Sigmoid colon (tissue), 7 donors: ENCODE data around the gene TRPV4. TPM values are rescaled to one million over a fixed set of nuclear protein-coding genes. Genes with fewer than 3 reads are reported as not detected.
"Not testable (repeated sequence)": the region's sequence is repeated elsewhere in the genome, so short reads cannot be mapped to it uniquely, and the experiment has no call there.

Experiments
- DNase-seq: peaks from one replicate; pipeline ENCODE4 v3.0.0-alpha.2; 2019
- H3K27ac ChIP-seq, 4 donors: fragments of 200-600 bp; sonication (generic); one replicate each; pipeline ENCODE4 v1.5.1; 2016 to 2019; ENCODE audit warnings: mild to moderate bottlenecking in 1 of 4
- H3K27me3 ChIP-seq, 3 donors: fragments of 200-600 bp; sonication (generic); one replicate each; pipeline ENCODE4 v1.5.1; 2019; ENCODE audit warnings: mild to moderate bottlenecking in 1 of 3
- H3K36me3 ChIP-seq, 4 donors: fragments of 200-600 bp; sonication (generic); one replicate each; pipeline ENCODE4 v1.5.1; 2016 to 2019
- H3K4me1 ChIP-seq, 4 donors: fragments of 200-600 bp; sonication (generic); one replicate each; pipeline ENCODE4 v1.5.1; 2017 to 2019
- H3K4me3 ChIP-seq, 4 donors: fragments of 200-600 bp; sonication (generic); one replicate each; pipeline ENCODE4 v1.5.1; 2017 to 2019; ENCODE audit warnings: mild to moderate bottlenecking in 2 of 4, moderate library complexity in 1 of 4
- H3K9me3 ChIP-seq, 4 donors: fragments of 200-600 bp in 3 of 4; sonication (generic) in 3 of 4; one replicate each; pipeline versions ENCODE4 v1.5.1 to v1.6.1; 2013 to 2019
- CTCF ChIP-seq, 4 experiments: fragments of 450-650 bp in 3 of 4; fragments of 200-600 bp in 1 of 4; IDR thresholded peaks; one replicate each; pipeline ENCODE4 v1.5.1; 2016 to 2019; ENCODE audit warnings: antibody characterized with exemption in 4 of 4, mild to moderate bottlenecking in 3 of 4, moderate library complexity in 2 of 4
- EP300 ChIP-seq, 4 donors: sonication (generic); formaldehyde crosslinking; IDR thresholded peaks; one replicate each; pipeline ENCODE4 v1.6.1; 2017; ENCODE audit warnings: antibody characterized with exemption in 4 of 4
- POLR2A ChIP-seq, 2 donors: fragments of 450-650 bp; IDR thresholded peaks; one replicate each; pipeline ENCODE4 v1.6.1; 2016; ENCODE audit warnings: antibody characterized with exemption in 2 of 2, mild to moderate bottlenecking in 2 of 2, moderate library complexity in 2 of 2
- POLR2AphosphoS5 ChIP-seq, 4 donors: sonication (generic); formaldehyde crosslinking; IDR thresholded peaks; one replicate each; pipeline ENCODE4 v1.6.1; 2017; ENCODE audit warnings: antibody characterized with exemption in 4 of 4
- WGBS, 2 donors: extraction: QIAGEN DNeasy Blood & Tissue Kit; methylation state at CpG; one replicate each; pipeline ENCODE4 v1.1.7; 2013; 5-methylcytosine and 5-hydroxymethylcytosine counted together
- intact Hi-C: fragments of 100-400 bp; cut with DNase I; formaldehyde crosslinking; loops from one replicate; pipeline ENCODE4 v1.15.1; 2023
- polyA plus RNA-seq, 3 donors: library from polyadenylated mRNA; stranded (reverse); fragments of 200-250 nt; gene quantifications; one replicate each; pipeline ENCODE4 v1.2.3, GENCODE V29; 2013
- total RNA-seq, 4 donors: library from RNA; depleted of rRNA; stranded (reverse); fragments of >200 nt; gene quantifications; one replicate each; pipeline ENCODE4 v1.1.0, GENCODE V29; 2016
- donor health status: healthy with polysubstance abuse.
- donor health status: Bipolar disorder and iron deficiency.
- donor health status: healthy.

TRPV4 gene
- total and polyA plus RNA-seq, 7 donors = 0.14 to 0.60 (median 0.39) TPM; not detected in 1

GRCh38 chr12:109868182-109869051 is 35.2 kb upstream of the TRPV4 start:
- no peak overlapping the region for H3K27ac ChIP-seq
- no peak overlapping the region for H3K4me3 ChIP-seq
- 38 to 72% methylated on average over 9 of the region's 9 CpGs for WGBS, 2 donors
- no peaks in the 10 kb centered on the region for H3K27me3 ChIP-seq
- H3K9me3 ChIP-seq = no peaks in the 10 kb centered on the region
- TF ChIP-seq CTCF (IDR thresholded peaks at IDR 0.05) (no peak), EP300 (IDR thresholded peaks at IDR 0.05) (no peak), POLR2AphosphoS5 (IDR thresholded peaks at IDR 0.05) (no peak), POLR2A (IDR thresholded peaks at IDR 0.05) (no peak)
- H3K36me3 ChIP-seq = peaks cover 0 to 9% (median 0%) of the 10 kb centered on the region in 4 donors
- intact Hi-C loops = no loop called here
- no peak for DNase-seq
- peaks cover 0 to 6% (median 2%) of the 10 kb centered on the region in 4 donors for H3K4me1 ChIP-seq

GRCh38 chr12:109864916-109865315 is 31.7 kb upstream of the TRPV4 start:
- Histone ChIP-seq H3K4me3 (no peak overlapping the region), H3K4me1 (peaks cover 0 to 7% (median 0%) of the 10 kb centered on the region in 4 donors), H3K9me3 (no peaks in the 10 kb centered on the region), H3K36me3 (peaks cover 0 to 8% (median 0%) of the 10 kb centered on the region in 4 donors), H3K27ac (peak overlapping the region in 3 of 4 donors; percentile 13 to 42 (median 14)), H3K27me3 (no peaks in the 10 kb centered on the region)
- DNase-seq = no peak
- intact Hi-C loops = no loop called here
- TF ChIP-seq CTCF (IDR thresholded peaks at IDR 0.05) = no peak
- no peak for TF ChIP-seq POLR2A (IDR thresholded peaks at IDR 0.05)
- no peak for TF ChIP-seq EP300 (IDR thresholded peaks at IDR 0.05)
- no peak for TF ChIP-seq POLR2AphosphoS5 (IDR thresholded peaks at IDR 0.05)
- WGBS, 2 donors = 14 to 70% methylated on average over 3 of the region's 3 CpGs

GRCh38 chr12:109863847-109864712 is 30.9 kb upstream of the TRPV4 start:
- Histone ChIP-seq H3K9me3 (no peaks in the 10 kb centered on the region), H3K4me1 (peaks cover 0 to 7% (median 0%) of the 10 kb centered on the region in 4 donors), H3K36me3 (peaks cover 0 to 8% (median 0%) of the 10 kb centered on the region in 4 donors), H3K27me3 (no peaks in the 10 kb centered on the region), H3K4me3 (no peak overlapping the region), H3K27ac (peak overlapping the region; percentile 11 to 42 (median 14))
- no peak for DNase-seq
- WGBS, 2 donors = 58 to 75% methylated on average over 9 of the region's 9 CpGs
- TF ChIP-seq EP300 (IDR thresholded peaks at IDR 0.05) = no peak
- no peak for TF ChIP-seq POLR2AphosphoS5 (IDR thresholded peaks at IDR 0.05)
- TF ChIP-seq POLR2A (IDR thresholded peaks at IDR 0.05) = no peak
- TF ChIP-seq CTCF (IDR thresholded peaks at IDR 0.05) = no peak
- intact Hi-C loops = no loop called here

GRCh38 chr12:109862491-109862890 is 29.3 kb upstream of the TRPV4 start:
- 93 to 94% methylated on average over 9 of the region's 9 CpGs for WGBS, 2 donors
- H3K9me3 ChIP-seq, H3K4me1 ChIP-seq, H3K4me3 ChIP-seq, DNase-seq, intact Hi-C loops, H3K27me3 ChIP-seq, H3K27ac ChIP-seq: not testable (repeated sequence)
- H3K36me3 ChIP-seq = peaks cover 0 to 21% (median 8%) of the 10 kb centered on the region in 4 donors
